Measurements from ENCODE around the gene ITGA7.

ITGA7 gene

DNA sequence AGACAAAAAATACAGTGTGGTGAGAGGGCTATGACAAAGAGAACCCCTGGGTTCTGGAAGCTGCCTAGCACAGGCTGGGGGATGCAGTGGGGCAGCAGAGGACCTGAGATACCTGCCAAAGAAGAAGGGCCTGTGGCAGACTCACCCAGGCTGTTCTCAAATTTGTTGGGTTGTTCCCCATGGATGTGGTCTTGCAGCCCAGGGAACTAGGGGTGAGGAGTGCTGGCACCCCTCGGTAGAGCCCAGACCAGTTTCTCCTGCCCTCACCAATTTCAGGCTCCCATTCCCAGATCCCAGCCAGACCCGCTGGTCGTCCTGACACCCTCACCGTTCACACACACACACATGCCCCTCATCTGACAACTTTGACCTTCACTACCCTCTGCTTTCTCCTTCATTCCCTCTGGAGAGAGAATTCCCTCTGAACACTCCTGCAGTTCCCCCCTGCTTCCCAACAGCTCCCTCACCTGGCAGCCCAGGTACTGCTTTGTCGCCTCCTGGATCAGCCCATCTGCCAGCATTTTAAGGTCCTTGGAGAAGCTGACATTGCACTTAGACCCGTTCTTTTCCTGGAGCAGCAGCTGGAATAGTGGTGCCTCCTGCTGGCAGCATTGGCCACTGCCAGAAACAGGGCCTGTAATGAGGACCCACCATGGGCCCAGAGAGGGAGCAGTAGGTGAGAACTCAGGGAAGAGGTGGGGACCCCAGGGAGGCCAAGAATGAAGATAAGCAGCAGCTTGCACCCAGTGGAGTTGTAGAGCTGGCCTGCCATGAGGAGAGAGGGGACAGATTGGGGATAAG, 29.3 kb upstream of the ITGA7 start:
- H3K4ac ChIP-seq (ENCODE audit: low read depth in 1 of 2, low read length in 2 of 2) = no peak overlapping the region
- no peaks in the 10 kb centered on the region for H3K27me3 ChIP-seq (ENCODE audit: control insufficient read depth in 1 of 2, insufficient read depth in 1 of 2, low read length in 2 of 2)
- no peak overlapping the region for H2BK5ac ChIP-seq (ENCODE audit: low read depth, low read length, poor library complexity, severe bottlenecking)
- no peaks in the 10 kb centered on the region for H3K9me3 ChIP-seq (ENCODE audit: control insufficient read depth, low read length)
- DNase-seq = peak; percentile 68
- peak overlapping the region; percentile 89 for H4K8ac ChIP-seq (ENCODE audit: low read length)
- peaks cover 7% of the 10 kb centered on the region for H3K79me1 ChIP-seq (replicated peaks; ENCODE audit: low read length, poor library complexity, severe bottlenecking)
- peak overlapping the region; percentile 80 for H2BK15ac ChIP-seq (ENCODE audit: low read depth, poor library complexity, severe bottlenecking)
- peak overlapping the region in 1 of 2 experiments; percentile 16 for H3K18ac ChIP-seq (ENCODE audit: low read depth in 1 of 2, low read length in 2 of 2)
- peaks cover 4 to 6% of the 10 kb centered on the region in 2 experiments for H3K36me3 ChIP-seq (ENCODE audit: control insufficient read depth in 1 of 2, insufficient read depth in 2 of 2, low read depth in 1 of 2, low read length in 2 of 2)
- H2BK120ac ChIP-seq (ENCODE audit: low read depth, low read length) = no peak overlapping the region
- H3K14ac ChIP-seq (ENCODE audit: low read length in 2 of 2) = no peak overlapping the region
- peak overlapping the region; percentile 89 for H3K9ac ChIP-seq (ENCODE audit: low read length)
- peaks cover 11% of the 10 kb centered on the region for H3K4me1 ChIP-seq (ENCODE audit: control insufficient read depth, insufficient read depth, low read depth, low read length)
- H3K27ac ChIP-seq (ENCODE audit: low read length, poor library complexity, severe bottlenecking) = no peak overlapping the region
- peak overlapping the region in 1 of 2 experiments; percentile 17 for H2BK12ac ChIP-seq (ENCODE audit: low read length in 2 of 2)
- H2AK5ac ChIP-seq (ENCODE audit: low read length, severe bottlenecking) = no peak overlapping the region
- H3K4me2 ChIP-seq (ENCODE audit: low read length, poor library complexity, severe bottlenecking) = no peak overlapping the region
- peak overlapping the region in 1 of 2 experiments; percentile 81 for H3K23ac ChIP-seq (ENCODE audit: low read length in 2 of 2)
- WGBS = 52% methylated on average over 6 of the region's 6 CpGs
- H3K4me3 ChIP-seq (ENCODE audit: insufficient read depth in 1 of 2, low read depth in 1 of 2, low read length in 2 of 2) = peak overlapping the region in 1 of 2 experiments; percentile 83
- no peak overlapping the region for H4K91ac ChIP-seq (ENCODE audit: low read length)
- H2AFZ ChIP-seq (ENCODE audit: low read depth, low read length) = peak overlapping the region; percentile 36

- WGBS = 78% methylated on average over 3 of the region's 3 CpGs
- peak overlapping the region; percentile 29 for H3K9ac ChIP-seq (ENCODE audit: low read length)
- H2BK12ac ChIP-seq (ENCODE audit: low read length in 2 of 2) = no peak overlapping the region
- no peaks in the 10 kb centered on the region for H3K9me3 ChIP-seq (ENCODE audit: control insufficient read depth, low read length)
- H2AK5ac ChIP-seq (ENCODE audit: low read length, severe bottlenecking) = no peak overlapping the region
- H2BK5ac ChIP-seq (ENCODE audit: low read depth, low read length, poor library complexity, severe bottlenecking) = no peak overlapping the region
- peaks cover 8% of the 10 kb centered on the region for H3K4me1 ChIP-seq (ENCODE audit: control insufficient read depth, insufficient read depth, low read depth, low read length)
- H3K4me2 ChIP-seq (ENCODE audit: low read length, poor library complexity, severe bottlenecking) = no peak overlapping the region
- no peak overlapping the region for H3K4me3 ChIP-seq (ENCODE audit: insufficient read depth in 1 of 2, low read depth in 1 of 2, low read length in 2 of 2)
- no peak overlapping the region for H2BK120ac ChIP-seq (ENCODE audit: low read depth, low read length)
- H4K91ac ChIP-seq (ENCODE audit: low read length) = no peak overlapping the region
- H4K8ac ChIP-seq (ENCODE audit: low read length) = no peak overlapping the region
- no peak overlapping the region for H3K27ac ChIP-seq (ENCODE audit: low read length, poor library complexity, severe bottlenecking)
- no peak overlapping the region for H3K23ac ChIP-seq (ENCODE audit: low read length in 2 of 2)
- H3K14ac ChIP-seq (ENCODE audit: low read length in 2 of 2) = no peak overlapping the region
- H3K27me3 ChIP-seq (ENCODE audit: control insufficient read depth in 1 of 2, insufficient read depth in 1 of 2, low read length in 2 of 2) = no peaks in the 10 kb centered on the region
- peaks cover 7% of the 10 kb centered on the region for H3K79me1 ChIP-seq (replicated peaks; ENCODE audit: low read length, poor library complexity, severe bottlenecking)
- no peak overlapping the region for H3K4ac ChIP-seq (ENCODE audit: low read depth in 1 of 2, low read length in 2 of 2)
- DNase-seq = no peak
- H2AFZ ChIP-seq (ENCODE audit: low read depth, low read length) = no peak overlapping the region
- H2BK15ac ChIP-seq (ENCODE audit: low read depth, poor library complexity, severe bottlenecking) = no peak overlapping the region
- peaks cover 4 to 7% of the 10 kb centered on the region in 2 experiments for H3K36me3 ChIP-seq (ENCODE audit: control insufficient read depth in 1 of 2, insufficient read depth in 2 of 2, low read depth in 1 of 2, low read length in 2 of 2)
- H3K18ac ChIP-seq (ENCODE audit: low read depth in 1 of 2, low read length in 2 of 2) = no peak overlapping the region
These were observed 28.4 kb upstream of the ITGA7 start for GRCh38 chr12:55736076-55736475.

GRCh38 chr12:55734595-55734994, 26.9 kb upstream of the ITGA7 start:
- H2BK15ac ChIP-seq (ENCODE audit: low read depth, poor library complexity, severe bottlenecking) = no peak overlapping the region
- no peak overlapping the region for H4K8ac ChIP-seq (ENCODE audit: low read length)
- H3K9ac ChIP-seq (ENCODE audit: low read length) = no peak overlapping the region
- no peak overlapping the region for H3K4ac ChIP-seq (ENCODE audit: low read depth in 1 of 2, low read length in 2 of 2)
- H3K14ac ChIP-seq (ENCODE audit: low read length in 2 of 2) = no peak overlapping the region
- H3K18ac ChIP-seq (ENCODE audit: low read depth in 1 of 2, low read length in 2 of 2) = no peak overlapping the region
- WGBS = 100% methylated on average over 2 of the region's 3 CpGs
- no peak overlapping the region for H2BK12ac ChIP-seq (ENCODE audit: low read length in 2 of 2)
- H3K4me3 ChIP-seq (ENCODE audit: insufficient read depth in 1 of 2, low read depth in 1 of 2, low read length in 2 of 2) = no peak overlapping the region
- H3K4me1 ChIP-seq (ENCODE audit: control insufficient read depth, insufficient read depth, low read depth, low read length) = peaks cover 15% of the 10 kb centered on the region
- DNase-seq = no peak
- peaks cover 9% of the 10 kb centered on the region for H3K79me1 ChIP-seq (replicated peaks; ENCODE audit: low read length, poor library complexity, severe bottlenecking)
- H4K91ac ChIP-seq (ENCODE audit: low read length) = no peak overlapping the region
- H3K27ac ChIP-seq (ENCODE audit: low read length, poor library complexity, severe bottlenecking) = no peak overlapping the region
- no peaks in the 10 kb centered on the region for H3K9me3 ChIP-seq (ENCODE audit: control insufficient read depth, low read length)
- H3K23ac ChIP-seq (ENCODE audit: low read length in 2 of 2) = no peak overlapping the region
- no peak overlapping the region for H2BK5ac ChIP-seq (ENCODE audit: low read depth, low read length, poor library complexity, severe bottlenecking)
- peaks cover 4 to 7% of the 10 kb centered on the region in 2 experiments for H3K36me3 ChIP-seq (ENCODE audit: control insufficient read depth in 1 of 2, insufficient read depth in 2 of 2, low read depth in 1 of 2, low read length in 2 of 2)
- no peak overlapping the region for H2BK120ac ChIP-seq (ENCODE audit: low read depth, low read length)
- H2AFZ ChIP-seq (ENCODE audit: low read depth, low read length) = no peak overlapping the region
- no peak overlapping the region for H3K4me2 ChIP-seq (ENCODE audit: low read length, poor library complexity, severe bottlenecking)
- no peak overlapping the region for H2AK5ac ChIP-seq (ENCODE audit: low read length, severe bottlenecking)
- H3K27me3 ChIP-seq (ENCODE audit: control insufficient read depth in 1 of 2, insufficient read depth in 1 of 2, low read length in 2 of 2) = no peaks in the 10 kb centered on the region

GRCh38 chr12:55733858-55734257, 26.2 kb upstream of the ITGA7 start:
- Histone ChIP-seq H3K14ac (ENCODE audit: low read length in 2 of 2) (no peak overlapping the region), H3K27me3 (ENCODE audit: control insufficient read depth in 1 of 2, insufficient read depth in 1 of 2, low read length in 2 of 2) (no peaks in the 10 kb centered on the region), H2BK5ac (ENCODE audit: low read depth, low read length, poor library complexity, severe bottlenecking) (no peak overlapping the region), H3K9ac (ENCODE audit: low read length) (no peak overlapping the region), H2BK15ac (ENCODE audit: low read depth, poor library complexity, severe bottlenecking) (no peak overlapping the region), H4K8ac (ENCODE audit: low read length) (no peak overlapping the region), H3K23ac (ENCODE audit: low read length in 2 of 2) (no peak overlapping the region), H4K91ac (ENCODE audit: low read length) (no peak overlapping the region), H3K27ac (ENCODE audit: low read length, poor library complexity, severe bottlenecking) (no peak overlapping the region), H3K79me1 (replicated peaks; ENCODE audit: low read length, poor library complexity, severe bottlenecking) (peaks cover 9% of the 10 kb centered on the region), H3K4ac (ENCODE audit: low read depth in 1 of 2, low read length in 2 of 2) (no peak overlapping the region), H2AK5ac (ENCODE audit: low read length, severe bottlenecking) (no peak overlapping the region), H3K4me2 (ENCODE audit: low read length, poor library complexity, severe bottlenecking) (no peak overlapping the region), H3K18ac (ENCODE audit: low read depth in 1 of 2, low read length in 2 of 2) (no peak overlapping the region), H3K4me1 (ENCODE audit: control insufficient read depth, insufficient read depth, low read depth, low read length) (peaks cover 15% of the 10 kb centered on the region), H2BK120ac (ENCODE audit: low read depth, low read length) (no peak overlapping the region), H2AFZ (ENCODE audit: low read depth, low read length) (no peak overlapping the region), H3K4me3 (ENCODE audit: insufficient read depth in 1 of 2, low read depth in 1 of 2, low read length in 2 of 2) (no peak overlapping the region), H2BK12ac (ENCODE audit: low read length in 2 of 2) (no peak overlapping the region), H3K36me3 (ENCODE audit: control insufficient read depth in 1 of 2, insufficient read depth in 2 of 2, low read depth in 1 of 2, low read length in 2 of 2) (peaks cover 4 to 7% of the 10 kb centered on the region in 2 experiments), H3K9me3 (ENCODE audit: control insufficient read depth, low read length) (no peaks in the 10 kb centered on the region)
- no peak for DNase-seq
- WGBS = 98% methylated on average over 2 of the region's 2 CpGs

Measured in mesenchymal stem cell (in vitro differentiated cells and primary cell).